Heart left ventricle (tissue), 13 donors: ENCODE results near the gene AKAP5.

Source experiments
- POLR2A ChIP-seq, 2 donors: fragments of 450-650 bp; IDR thresholded peaks; one replicate each; pipeline ENCODE4 v1.6.1; 2017; ENCODE audit warnings: antibody characterized with exemption in 2 of 2, mild to moderate bottlenecking in 2 of 2, moderate library complexity in 2 of 2
- TF ChIP-seq, protein P1 (sequence below), 12 donors: fragments of 200-600 bp; sonication (generic) in 4 of 12; IDR thresholded peaks; one replicate each; pipeline versions ENCODE4 v1.5.0 to v1.8.0; 2018 to 2022; ENCODE audit warnings: antibody characterized with exemption in 12 of 12, mild to moderate bottlenecking in 5 of 12
- donor health status: ischemic (EF 13 %, LVEDD 7.1; RV severe dilation, severe dysfunction).
- donor health status: DM: no; HTN: yes; CAD: no.
- donor health status: DM: no; HTN: no; CAD: no.
- donor health status: ischemic (EF 25% LVEDD 6.9; RV normal size, moderate dysfunction).
- donor health status: ischemic (EF 25% LVEDD 5.7; RV mildly dilated, moderate dysfunction).
- donor health status: ischemic (EF 35%, LVEDD 5.7; RV mildly dilated, moderate dysfunction).
- donor health status: nonischemic (EF 11% LVEDD 7.7; RV severe dilation, severe dysfunction).
- donor health status: DM: yes; HTN: yes; CAD: no.
- donor health status: PGD.
- donor health status: ischemic (EF 29% LVEDD 5.4; RV normal size, mild dysfunction).
- donor health status: nonischemic (EF 23%, LVEDD 6.1; RV moderate dilation, normal function).

DNA sequence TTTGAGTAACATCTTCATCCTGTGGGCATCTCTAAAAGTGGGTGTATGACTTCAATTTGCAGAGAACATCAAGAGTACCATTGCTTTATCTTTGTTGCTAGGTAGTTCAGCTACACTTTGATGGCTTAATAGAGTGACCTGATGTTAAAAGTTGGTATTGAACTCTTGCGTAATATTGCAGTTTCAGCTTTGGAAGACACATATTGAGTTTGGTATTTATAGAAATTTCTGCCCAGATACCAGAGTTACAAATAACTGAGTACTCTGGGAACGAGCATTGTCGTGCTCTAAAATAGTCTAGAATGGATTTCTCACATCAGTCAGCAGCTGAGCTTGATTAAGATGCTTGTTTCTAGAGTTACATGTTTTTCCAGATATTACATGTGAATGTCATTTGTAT lies 24.8 kb upstream of the AKAP5 start:
- TF ChIP-seq, protein P1, sequence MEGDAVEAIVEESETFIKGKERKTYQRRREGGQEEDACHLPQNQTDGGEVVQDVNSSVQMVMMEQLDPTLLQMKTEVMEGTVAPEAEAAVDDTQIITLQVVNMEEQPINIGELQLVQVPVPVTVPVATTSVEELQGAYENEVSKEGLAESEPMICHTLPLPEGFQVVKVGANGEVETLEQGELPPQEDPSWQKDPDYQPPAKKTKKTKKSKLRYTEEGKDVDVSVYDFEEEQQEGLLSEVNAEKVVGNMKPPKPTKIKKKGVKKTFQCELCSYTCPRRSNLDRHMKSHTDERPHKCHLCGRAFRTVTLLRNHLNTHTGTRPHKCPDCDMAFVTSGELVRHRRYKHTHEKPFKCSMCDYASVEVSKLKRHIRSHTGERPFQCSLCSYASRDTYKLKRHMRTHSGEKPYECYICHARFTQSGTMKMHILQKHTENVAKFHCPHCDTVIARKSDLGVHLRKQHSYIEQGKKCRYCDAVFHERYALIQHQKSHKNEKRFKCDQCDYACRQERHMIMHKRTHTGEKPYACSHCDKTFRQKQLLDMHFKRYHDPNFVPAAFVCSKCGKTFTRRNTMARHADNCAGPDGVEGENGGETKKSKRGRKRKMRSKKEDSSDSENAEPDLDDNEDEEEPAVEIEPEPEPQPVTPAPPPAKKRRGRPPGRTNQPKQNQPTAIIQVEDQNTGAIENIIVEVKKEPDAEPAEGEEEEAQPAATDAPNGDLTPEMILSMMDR (IDR thresholded peaks at IDR 0.05) = no peak
- TF ChIP-seq POLR2A (IDR thresholded peaks at IDR 0.05) = no peak
